Gastroesophageal sphincter (tissue), 4 donors: ENCODE measurements around the gene ACAP3. TPM values are rescaled to one million over a fixed set of nuclear protein-coding genes. Genes with fewer than 3 reads are reported as not detected.

Experiments used
- ATAC-seq: fragments of 150-250 bp; one replicate; pipeline ENCODE4 v1.9.1; 2016; ENCODE audit warnings: mild to moderate bottlenecking, moderate library complexity
- H3K27ac ChIP-seq, 4 donors: fragments of 200-600 bp; sonication (generic) in 3 of 4; 1 replicate in 3 of 4; 2 replicates in 1 of 4; pipeline ENCODE4 v1.5.1; 2016 to 2019
- H3K27me3 ChIP-seq: fragments of 200-600 bp; sonication (generic); one replicate; pipeline ENCODE4 v1.5.1; 2019
- H3K36me3 ChIP-seq, 2 donors: fragments of 200-600 bp; sonication (generic); one replicate each; pipeline ENCODE4 v1.5.1; 2019; ENCODE audit warnings: control low read depth in 1 of 2
- H3K4me1 ChIP-seq, 3 donors: fragments of 200-600 bp; sonication (generic); 1 replicate in 2 of 3; 2 replicates in 1 of 3; pipeline ENCODE4 v1.5.1; 2016 to 2019; ENCODE audit warnings: control low read depth in 2 of 3
- H3K4me3 ChIP-seq, 2 donors: fragments of 200-600 bp; sonication (generic); one replicate each; pipeline ENCODE4 v1.5.1; 2019; ENCODE audit warnings: mild to moderate bottlenecking in 1 of 2, moderate library complexity in 1 of 2
- H3K9me3 ChIP-seq, 3 donors: fragments of 200-600 bp; sonication (generic); one replicate each; pipeline ENCODE4 v1.5.1; 2017 to 2019; ENCODE audit warnings: control low read depth in 2 of 3
- EP300 ChIP-seq: sonication (generic); formaldehyde crosslinking; IDR thresholded peaks from one replicate; pipeline ENCODE4 v1.6.1; 2017; ENCODE audit warnings: antibody characterized with exemption, mild to moderate bottlenecking
- POLR2A ChIP-seq, 2 donors: fragments of 450-650 bp; IDR thresholded peaks; one replicate each; pipeline ENCODE4 v1.6.1; 2017; ENCODE audit warnings: antibody characterized with exemption in 2 of 2, mild to moderate bottlenecking in 2 of 2, moderate library complexity in 1 of 2
- POLR2AphosphoS5 ChIP-seq: sonication (generic); formaldehyde crosslinking; IDR thresholded peaks from one replicate; pipeline ENCODE4 v1.6.1; 2017; ENCODE audit warnings: antibody characterized with exemption
- WGBS, 2 donors: methylation state at CpG; one replicate each; pipeline ENCODE4 v1.1.5; 2018; ENCODE audit warnings: low coverage in 1 of 2; 5-methylcytosine and 5-hydroxymethylcytosine counted together
- total RNA-seq, 4 donors: library from RNA; depleted of rRNA; stranded (reverse); fragments of >200 nt; gene quantifications; one replicate each; pipeline ENCODE4 v1.1.0, GENCODE V29; 2016
- TF ChIP-seq, protein P1 (sequence below), 4 experiments: fragments of 200-600 bp in 2 of 4; fragments of 450-650 bp in 2 of 4; sonication (generic) in 1 of 4; IDR thresholded peaks; one replicate each; pipeline ENCODE4 v1.5.1; 2017 to 2019; ENCODE audit warnings: antibody characterized with exemption in 4 of 4, mild to moderate bottlenecking in 2 of 4, moderate library complexity in 2 of 4

ACAP3 gene
- total RNA-seq, 4 donors from 2014 or later, result 35.6 to 74.7 (median 50.2) TPM

DNA sequence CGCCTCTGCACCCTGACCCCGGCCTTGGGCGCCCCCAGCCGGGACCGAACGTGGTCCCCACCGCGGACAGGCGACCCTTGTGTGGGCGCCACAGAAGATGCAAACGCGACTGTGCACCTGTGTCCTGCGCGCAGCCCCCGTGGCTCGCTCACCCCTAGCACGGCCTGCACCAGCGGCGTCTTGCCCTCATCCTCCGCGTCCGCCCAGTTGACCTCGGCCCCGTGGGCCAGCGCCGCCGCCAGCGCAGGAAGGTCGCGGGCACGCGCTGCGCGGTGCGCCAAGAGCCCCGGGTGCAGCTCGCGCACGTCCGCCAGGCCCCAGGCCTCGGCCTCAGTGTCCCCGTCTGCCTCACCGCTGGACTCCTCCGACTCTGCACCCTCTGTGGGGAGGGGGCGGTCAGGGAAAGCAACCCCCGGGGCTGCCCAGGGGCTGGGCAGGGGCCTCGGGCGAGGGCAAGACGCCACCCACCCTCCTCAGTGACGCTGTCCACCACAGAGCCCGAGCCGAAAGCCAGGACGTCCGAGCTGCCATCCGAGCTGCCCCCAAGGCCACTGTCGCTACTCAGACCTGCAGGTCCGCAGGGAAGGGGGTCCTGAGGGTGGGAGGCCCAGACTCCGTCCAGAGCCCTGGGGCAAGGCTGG is 13.4 kb downstream of the ACAP3 start:
- H3K4me1 ChIP-seq, result peaks cover 0 to 14% (median 0%) of the 10 kb centered on the region in 3 donors
- peaks cover 0 to 65% of the 10 kb centered on the region in 2 donors for H3K36me3 ChIP-seq
- ATAC-seq, result no peak
- H3K27me3 ChIP-seq, result no peaks in the 10 kb centered on the region
- H3K9me3 ChIP-seq, result no peaks in the 10 kb centered on the region
- H3K4me3 ChIP-seq, result no peak overlapping the region
- no peak for TF ChIP-seq POLR2AphosphoS5
- TF ChIP-seq, protein P1, sequence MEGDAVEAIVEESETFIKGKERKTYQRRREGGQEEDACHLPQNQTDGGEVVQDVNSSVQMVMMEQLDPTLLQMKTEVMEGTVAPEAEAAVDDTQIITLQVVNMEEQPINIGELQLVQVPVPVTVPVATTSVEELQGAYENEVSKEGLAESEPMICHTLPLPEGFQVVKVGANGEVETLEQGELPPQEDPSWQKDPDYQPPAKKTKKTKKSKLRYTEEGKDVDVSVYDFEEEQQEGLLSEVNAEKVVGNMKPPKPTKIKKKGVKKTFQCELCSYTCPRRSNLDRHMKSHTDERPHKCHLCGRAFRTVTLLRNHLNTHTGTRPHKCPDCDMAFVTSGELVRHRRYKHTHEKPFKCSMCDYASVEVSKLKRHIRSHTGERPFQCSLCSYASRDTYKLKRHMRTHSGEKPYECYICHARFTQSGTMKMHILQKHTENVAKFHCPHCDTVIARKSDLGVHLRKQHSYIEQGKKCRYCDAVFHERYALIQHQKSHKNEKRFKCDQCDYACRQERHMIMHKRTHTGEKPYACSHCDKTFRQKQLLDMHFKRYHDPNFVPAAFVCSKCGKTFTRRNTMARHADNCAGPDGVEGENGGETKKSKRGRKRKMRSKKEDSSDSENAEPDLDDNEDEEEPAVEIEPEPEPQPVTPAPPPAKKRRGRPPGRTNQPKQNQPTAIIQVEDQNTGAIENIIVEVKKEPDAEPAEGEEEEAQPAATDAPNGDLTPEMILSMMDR (IDR thresholded peaks at IDR 0.05), result no peak
- TF ChIP-seq POLR2A (IDR thresholded peaks at IDR 0.05), result no peak
- no peak for TF ChIP-seq EP300
- WGBS, 2 donors, result 80% methylated on average over 2 of the region's 58 CpGs; no CpG with 5 or more reads in 1 of the 2 donors
- no peak overlapping the region for H3K27ac ChIP-seq

DNA sequence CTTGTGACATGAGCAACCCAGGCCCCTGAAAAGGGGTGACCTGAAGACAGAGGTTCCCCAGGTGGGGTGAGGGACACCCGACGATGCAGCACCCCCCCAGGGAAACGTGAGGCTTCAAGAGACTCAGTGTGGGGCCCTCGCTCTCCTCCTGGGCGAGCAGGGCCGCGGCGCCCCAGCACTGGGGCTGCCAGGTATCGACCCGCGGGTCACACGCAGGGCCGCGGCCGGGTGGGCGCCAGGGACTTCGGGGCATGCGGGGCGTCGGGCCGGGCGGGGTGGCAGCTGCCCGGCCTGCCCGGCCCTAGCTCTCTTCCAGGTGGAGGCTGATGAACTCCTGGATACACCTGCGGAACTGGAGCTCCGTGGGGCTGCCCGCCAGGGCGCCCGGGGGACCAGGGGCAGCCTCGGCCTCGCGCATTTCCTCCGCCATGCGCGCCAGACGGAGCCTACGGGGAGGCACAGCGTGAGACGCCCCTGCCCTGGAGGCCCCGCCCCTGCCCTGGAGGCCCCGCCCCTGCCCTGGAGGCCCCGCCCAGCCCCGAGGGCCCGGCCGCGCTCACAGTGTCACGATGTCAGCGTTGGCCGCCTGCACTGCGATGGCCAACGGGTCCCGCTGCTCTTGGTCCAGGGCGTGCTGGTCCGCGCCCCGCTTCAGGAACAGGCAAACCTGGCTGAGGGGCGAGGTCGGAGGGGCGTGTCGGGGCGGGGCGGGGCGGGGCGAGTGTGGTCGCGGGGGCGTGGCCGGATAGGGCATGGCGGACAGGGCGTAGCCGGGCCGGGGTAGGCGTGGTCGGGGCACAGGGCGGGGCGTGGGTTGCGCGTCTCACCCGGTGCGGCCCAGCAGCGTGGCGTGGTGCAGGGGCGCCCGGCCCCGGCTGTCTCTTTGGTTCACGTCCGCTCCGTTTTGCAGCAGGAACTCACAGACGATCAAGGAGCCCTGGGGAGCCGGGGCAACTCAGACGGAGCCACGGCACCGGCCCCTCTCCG is 14.2 kb downstream of the ACAP3 start:
- Histone ChIP-seq H3K9me3 (no peaks in the 10 kb centered on the region), H3K27ac (no peak overlapping the region), H3K4me3 (no peak overlapping the region), H3K4me1 (peaks cover 0 to 14% (median 0%) of the 10 kb centered on the region in 3 donors), H3K36me3 (peaks cover 0 to 56% of the 10 kb centered on the region in 2 donors), H3K27me3 (no peaks in the 10 kb centered on the region)
- TF ChIP-seq POLR2AphosphoS5 (no peak), EP300 (no peak), POLR2A (IDR thresholded peaks at IDR 0.05) (no peak)
- TF ChIP-seq, protein P1 (IDR thresholded peaks at IDR 0.05), result no peak
- 67% methylated on average over 4 of the region's 94 CpGs; no CpG with 5 or more reads in 1 of the 2 donors for WGBS, 2 donors
- ATAC-seq, result peak; percentile 6

DNA sequence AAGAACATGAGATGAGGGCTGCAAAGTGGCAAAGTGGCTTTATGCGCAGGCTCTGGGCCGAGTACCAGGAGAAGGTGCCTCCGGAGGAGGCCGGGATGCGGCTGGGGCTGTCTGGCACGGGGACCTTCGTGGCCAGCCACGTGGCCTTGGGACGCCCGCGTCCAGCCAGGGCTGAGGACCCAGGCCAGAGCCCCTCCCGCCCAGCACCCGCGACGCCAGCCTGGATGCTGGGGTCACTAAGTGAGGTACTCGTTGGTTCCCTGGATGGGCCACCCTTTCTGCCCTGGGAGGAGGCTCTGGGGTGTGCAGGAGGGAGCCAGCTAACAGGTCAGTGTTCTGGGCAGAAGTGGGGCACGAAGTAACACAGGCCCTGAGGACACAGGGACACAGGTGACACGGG is 14.9 kb downstream of the ACAP3 start:
- Histone ChIP-seq H3K27ac (no peak overlapping the region), H3K4me3 (no peak overlapping the region), H3K36me3 (peaks cover 0 to 49% of the 10 kb centered on the region in 2 donors), H3K9me3 (no peaks in the 10 kb centered on the region), H3K4me1 (peaks cover 0 to 14% (median 0%) of the 10 kb centered on the region in 3 donors), H3K27me3 (peaks cover 1% of the 10 kb centered on the region)
- no peak for ATAC-seq
- 83 to 90% methylated on average over 1 to 2 of the region's 18 CpGs for WGBS, 2 donors
- TF ChIP-seq POLR2A (IDR thresholded peaks at IDR 0.05), result no peak

DNA sequence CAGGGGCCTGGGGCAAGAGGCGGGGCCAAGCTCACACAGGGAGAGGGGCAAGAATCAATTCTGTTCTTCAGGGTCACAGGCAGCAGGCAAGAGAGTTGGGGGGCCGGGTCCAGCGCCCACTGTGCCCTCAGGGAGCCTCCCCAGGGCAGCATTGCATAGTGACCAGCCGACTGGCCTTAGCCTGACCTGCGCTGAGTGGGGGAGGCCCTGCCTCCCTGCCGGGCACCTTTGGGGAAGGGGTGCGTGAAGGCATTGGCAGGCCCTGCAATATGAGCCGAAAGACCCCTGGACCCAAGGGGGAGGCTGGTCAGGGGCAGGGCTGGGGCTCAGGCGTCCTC is 15.3 kb downstream of the ACAP3 start:
- Histone ChIP-seq H3K27ac (no peak overlapping the region), H3K9me3 (no peaks in the 10 kb centered on the region), H3K4me3 (no peak overlapping the region), H3K36me3 (peaks cover 0 to 45% of the 10 kb centered on the region in 2 donors), H3K4me1 (peaks cover 0 to 14% (median 0%) of the 10 kb centered on the region in 3 donors), H3K27me3 (peaks cover 6% of the 10 kb centered on the region)
- TF ChIP-seq, protein P1 (IDR thresholded peaks at IDR 0.05), result no peak
- TF ChIP-seq POLR2A (IDR thresholded peaks at IDR 0.05) (no peak), POLR2AphosphoS5 (no peak), EP300 (no peak)
- WGBS, 2 donors, result no CpG with 5 or more reads among the region's 9 CpGs
- ATAC-seq, result no peak
